SK-N-SH treated with all-trans-retinoic acid at 6 μM for 48 hours (cell line): ENCODE results near the gene LZTR1.
"Not testable (repeated sequence)": the region's sequence is repeated elsewhere in the genome, so short reads cannot be mapped to it uniquely, and the experiment has no call there.

Experiments
- ATAC-seq: fragments of 200-7000 bp; cut with Tn5 transposase; 3 replicates; pipeline ENCODE4 v1.9.1; 2020; ENCODE audit warnings: mild to moderate bottlenecking, moderate library complexity
- ARNTL ChIP-seq: fragments of 450-650 bp; formaldehyde crosslinking; IDR thresholded peaks from 2 replicates; pipeline ENCODE4 v1.5.0; 2020; ENCODE audit warnings: low read depth, mild to moderate bottlenecking, moderate library complexity, borderline replicate concordance
- BACH2 ChIP-seq: fragments of 250-450 bp; sonication (Bioruptor Pico); IDR thresholded peaks from 2 replicates; pipeline ENCODE4 v1.9.0; 2021; ENCODE audit warnings: mild to moderate bottlenecking, borderline replicate concordance
- CREB5 ChIP-seq: fragments of 250-450 bp; sonication (Bioruptor Pico); IDR thresholded peaks from 2 replicates; pipeline ENCODE4 v1.5.1; 2020; ENCODE audit warnings: low read depth, mild to moderate bottlenecking, moderate library complexity
- CSDC2 ChIP-seq: fragments of 250-450 bp; sonication (Bioruptor Pico); IDR thresholded peaks from 2 replicates; pipeline ENCODE4 v1.5.0; 2020; ENCODE audit warnings: mild to moderate bottlenecking, moderate library complexity
- ESRRG ChIP-seq: fragments of 250-450 bp; sonication (Bioruptor Pico); IDR thresholded peaks from 2 replicates; pipeline ENCODE4 v1.6.1; 2021; ENCODE audit warnings: mild to moderate bottlenecking
- ISL1 ChIP-seq: fragments of 250-450 bp; sonication (Bioruptor Pico); IDR thresholded peaks from 2 replicates; pipeline ENCODE4 v2.1.2; 2022; ENCODE audit warnings: mild to moderate bottlenecking, moderate library complexity
- PATZ1 ChIP-seq: fragments of 250-450 bp; sonication (Bioruptor Pico); IDR thresholded peaks from 2 replicates; pipeline ENCODE4 v1.8.0; 2020; ENCODE audit warnings: mild to moderate bottlenecking, moderate library complexity, borderline replicate concordance
- POU6F1 ChIP-seq: fragments of 250-450 bp; sonication (Bioruptor Pico); IDR thresholded peaks from 2 replicates; pipeline ENCODE4 v1.8.0; 2021; ENCODE audit warnings: low read depth, mild to moderate bottlenecking, moderate library complexity, borderline replicate concordance
- PPARA ChIP-seq: fragments of 250-450 bp; sonication (Bioruptor Pico); IDR thresholded peaks from 2 replicates; pipeline ENCODE4 v1.5.0; 2020; ENCODE audit warnings: mild to moderate bottlenecking, borderline replicate concordance
- RARB ChIP-seq: fragments of 250-450 bp; sonication (Bioruptor Pico); IDR thresholded peaks from 2 replicates; pipeline ENCODE4 v1.8.0; 2021; ENCODE audit warnings: mild to moderate bottlenecking, moderate library complexity
- SNAI2 ChIP-seq: fragments of 250-450 bp; sonication (Bioruptor Pico); IDR thresholded peaks from 2 replicates; pipeline ENCODE4 v1.5.0; 2020; ENCODE audit warnings: mild to moderate bottlenecking, moderate library complexity
- TCF4 ChIP-seq: fragments of 250-450 bp; sonication (Bioruptor Pico); IDR thresholded peaks from 2 replicates; pipeline ENCODE4 v1.8.0; 2021; ENCODE audit warnings: mild to moderate bottlenecking, moderate library complexity, borderline replicate concordance
- TOX ChIP-seq: fragments of 250-450 bp; sonication (Bioruptor Pico); IDR thresholded peaks from 2 replicates; pipeline ENCODE4 v1.8.0; 2021; ENCODE audit warnings: mild to moderate bottlenecking, moderate library complexity, borderline replicate concordance
- TSHZ2 ChIP-seq: fragments of 250-450 bp; sonication (Bioruptor Pico); IDR thresholded peaks from 2 replicates; pipeline ENCODE4 v1.5.0; 2020; ENCODE audit warnings: mild to moderate bottlenecking, moderate library complexity
- ZC3H10 ChIP-seq: fragments of 250-450 bp; sonication (Bioruptor Pico); IDR thresholded peaks from 2 replicates; pipeline ENCODE4 v1.5.1; 2021; ENCODE audit warnings: mild to moderate bottlenecking, moderate library complexity
- ZFP3 ChIP-seq: fragments of 250-450 bp; sonication (Bioruptor Pico); IDR thresholded peaks from 2 replicates; pipeline ENCODE4 v1.5.0; 2020; ENCODE audit warnings: mild to moderate bottlenecking, moderate library complexity
- ZFP30 ChIP-seq: fragments of 450-650 bp; formaldehyde crosslinking; IDR thresholded peaks from 2 replicates; pipeline ENCODE4 v1.5.0; 2022; ENCODE audit warnings: mild to moderate bottlenecking, moderate library complexity

The LZTR1 gene

GRCh38 chr22:20981787-20982562 is at the start of gene LZTR1:
TSS of gene LZTR1 (plus strand) at chr22:20982297. CDS start at chr22:20982372, 75 bp downstream.
- peak; percentile 98 for ATAC-seq
- TF ChIP-seq CSDC2 (CRISPR knock-in tag) (peak; percentile 81), POU6F1 (CRISPR knock-in tag) (no peak; the same call in 1 of the 2 replicates), TSHZ2 (CRISPR knock-in tag) (peak; percentile 60; the same call in 1 of the 2 replicates), BACH2 (CRISPR knock-in tag) (no peak), SNAI2 (no peak; the same call in 1 of the 2 replicates), TOX (CRISPR knock-in tag) (no peak), ESRRG (CRISPR knock-in tag) (no peak), ZFP3 (CRISPR knock-in tag) (peak; percentile 79), ZC3H10 (CRISPR knock-in tag) (0 out of 2 replicates have a peak, but pooled peaks have one; percentile 45)

- TF ChIP-seq BACH2 (CRISPR knock-in tag): no peak
- no peak for TF ChIP-seq TCF4 (CRISPR knock-in tag)
- no peak for ATAC-seq
Observed at GRCh38 chr22:20933910-20934309, 48.2 kb upstream of the LZTR1 start.

GRCh38 chr22:20935049-20935448 is 47.0 kb upstream of the LZTR1 start:
- not testable (repeated sequence) for ATAC-seq

GRCh38 chr22:20935780-20936539 is 46.1 kb upstream of the LZTR1 start:
- not testable (repeated sequence) for ATAC-seq

GRCh38 chr22:20937031-20937793 is 44.9 kb upstream of the LZTR1 start:
- ATAC-seq: no peak
- TF ChIP-seq ZC3H10 (CRISPR knock-in tag) (no peak), ESRRG (CRISPR knock-in tag) (no peak), POU6F1 (CRISPR knock-in tag) (no peak)

- no peak for ATAC-seq
- TF ChIP-seq PATZ1 (CRISPR knock-in tag): no peak
- no peak for TF ChIP-seq CSDC2 (CRISPR knock-in tag)
- TF ChIP-seq ISL1: no peak
- TF ChIP-seq ARNTL (CRISPR knock-in tag): no peak
- no peak for TF ChIP-seq ZFP30 (CRISPR knock-in tag)
- TF ChIP-seq PPARA (CRISPR knock-in tag): no peak
- TF ChIP-seq RARB (CRISPR knock-in tag): no peak
- TF ChIP-seq CREB5 (CRISPR knock-in tag): no peak
- TF ChIP-seq TCF4 (CRISPR knock-in tag): no peak
Observed at GRCh38 chr22:20937794-20938671, 44.1 kb upstream of the LZTR1 start.
